Activated T-cell treated with anti-CD3 and anti-CD28 coated beads, Interleukin-2, amount 50 U/mL, for 24 hours (primary cell): ENCODE results near the gene CCDC71L.

Experiments
- DNase-seq: peaks from one replicate; pipeline ENCODE4 v3.0.0-alpha.2; 2020
- H3K27ac Mint-ChIP-seq: 2 replicates; pipeline ENCODE4 v1.8.0; 2020; ENCODE audit warnings: mild to moderate bottlenecking, mixed read lengths
- H3K27me3 Mint-ChIP-seq: 2 replicates; pipeline ENCODE4 v1.8.0; 2020; ENCODE audit warnings: mixed read lengths
- H3K36me3 Mint-ChIP-seq: 2 replicates; pipeline ENCODE4 v1.8.0; 2020; ENCODE audit warnings: low read depth, mixed read lengths
- H3K4me1 Mint-ChIP-seq: 2 replicates; pipeline ENCODE4 v1.8.0; 2020; ENCODE audit warnings: low read depth, mixed read lengths
- H3K4me3 Mint-ChIP-seq: 2 replicates; pipeline ENCODE4 v1.8.0; 2020; ENCODE audit warnings: mild to moderate bottlenecking, moderate library complexity, mixed read lengths
- H3K9me3 Mint-ChIP-seq: 2 replicates; pipeline ENCODE4 v1.8.0; 2020; ENCODE audit warnings: mixed read lengths

Gene CCDC71L

GRCh38 chr7:106646256-106646655 is 14.7 kb downstream of the CCDC71L start:
- Mint-ChIP-seq H3K36me3 (no peaks in the 10 kb centered on the region), H3K4me3 (no peak overlapping the region), H3K9me3 (peaks cover 3% of the 10 kb centered on the region), H3K27ac (no peak overlapping the region), H3K4me1 (no peaks in the 10 kb centered on the region), H3K27me3 (peaks cover 7% of the 10 kb centered on the region)
- no peak for DNase-seq

GRCh38 chr7:106644999-106645398 is 16.0 kb downstream of the CCDC71L start:
- Mint-ChIP-seq H3K36me3 (no peaks in the 10 kb centered on the region), H3K4me1 (no peaks in the 10 kb centered on the region), H3K4me3 (no peak overlapping the region), H3K9me3 (peaks cover 3% of the 10 kb centered on the region), H3K27ac (no peak overlapping the region), H3K27me3 (peaks cover 12% of the 10 kb centered on the region)
- no peak for DNase-seq

GRCh38 chr7:106643216-106644000 is 17.6 kb downstream of the CCDC71L start:
- H3K9me3 Mint-ChIP-seq, result peaks cover 3% of the 10 kb centered on the region
- no peak overlapping the region for H3K27ac Mint-ChIP-seq
- no peak overlapping the region for H3K4me3 Mint-ChIP-seq
- H3K36me3 Mint-ChIP-seq, result no peaks in the 10 kb centered on the region
- H3K27me3 Mint-ChIP-seq, result peaks cover 16% of the 10 kb centered on the region
- no peaks in the 10 kb centered on the region for H3K4me1 Mint-ChIP-seq
- no peak for DNase-seq

GRCh38 chr7:106641416-106641815 is 19.5 kb downstream of the CCDC71L start:
- Mint-ChIP-seq H3K36me3 (no peaks in the 10 kb centered on the region), H3K27me3 (peaks cover 9% of the 10 kb centered on the region), H3K9me3 (peaks cover 3% of the 10 kb centered on the region), H3K4me3 (no peak overlapping the region), H3K27ac (no peak overlapping the region), H3K4me1 (no peaks in the 10 kb centered on the region)
- no peak for DNase-seq

GRCh38 chr7:106640368-106641141 is 20.4 kb downstream of the CCDC71L start:
- Mint-ChIP-seq H3K27me3 (peaks cover 11% of the 10 kb centered on the region), H3K9me3 (peaks cover 3% of the 10 kb centered on the region), H3K36me3 (no peaks in the 10 kb centered on the region), H3K27ac (no peak overlapping the region), H3K4me3 (no peak overlapping the region), H3K4me1 (no peaks in the 10 kb centered on the region)
- no peak for DNase-seq

GRCh38 chr7:106639476-106640334 is 21.3 kb downstream of the CCDC71L start:
- H3K36me3 Mint-ChIP-seq, result no peaks in the 10 kb centered on the region
- no peak for DNase-seq
- H3K27ac Mint-ChIP-seq, result no peak overlapping the region
- H3K9me3 Mint-ChIP-seq, result peaks cover 3% of the 10 kb centered on the region
- peaks cover 19% of the 10 kb centered on the region for H3K27me3 Mint-ChIP-seq
- no peak overlapping the region for H3K4me3 Mint-ChIP-seq
- no peaks in the 10 kb centered on the region for H3K4me1 Mint-ChIP-seq

GRCh38 chr7:106635411-106635810 is 25.5 kb downstream of the CCDC71L start:
- DNase-seq, result no peak
- Mint-ChIP-seq H3K9me3 (no peaks in the 10 kb centered on the region), H3K27ac (no peak overlapping the region), H3K4me3 (no peak overlapping the region), H3K27me3 (peaks cover 19% of the 10 kb centered on the region), H3K4me1 (no peaks in the 10 kb centered on the region), H3K36me3 (no peaks in the 10 kb centered on the region)

GRCh38 chr7:106634958-106635357 is 26.0 kb downstream of the CCDC71L start:
- no peaks in the 10 kb centered on the region for H3K9me3 Mint-ChIP-seq
- H3K27ac Mint-ChIP-seq, result no peak overlapping the region
- H3K4me1 Mint-ChIP-seq, result no peaks in the 10 kb centered on the region
- no peak for DNase-seq
- H3K4me3 Mint-ChIP-seq, result no peak overlapping the region
- H3K36me3 Mint-ChIP-seq, result no peaks in the 10 kb centered on the region
- peaks cover 15% of the 10 kb centered on the region for H3K27me3 Mint-ChIP-seq

GRCh38 chr7:106630648-106631047 is 30.3 kb downstream of the CCDC71L start:
- Mint-ChIP-seq H3K36me3 (no peaks in the 10 kb centered on the region), H3K27ac (no peak overlapping the region), H3K4me1 (peaks cover 3% of the 10 kb centered on the region), H3K9me3 (no peaks in the 10 kb centered on the region), H3K27me3 (peaks cover 10% of the 10 kb centered on the region), H3K4me3 (no peak overlapping the region)
- DNase-seq, result no peak

GRCh38 chr7:106629516-106629915 is 31.4 kb downstream of the CCDC71L start:
- Mint-ChIP-seq H3K36me3 (no peaks in the 10 kb centered on the region), H3K9me3 (no peaks in the 10 kb centered on the region), H3K4me1 (peaks cover 3% of the 10 kb centered on the region), H3K4me3 (no peak overlapping the region), H3K27ac (no peak overlapping the region), H3K27me3 (peaks cover 5% of the 10 kb centered on the region)
- DNase-seq, result no peak

GRCh38 chr7:106626376-106627164 is 34.4 kb downstream of the CCDC71L start:
- no peak for DNase-seq

GRCh38 chr7:106625678-106626301 is 35.2 kb downstream of the CCDC71L start:
- peaks cover 5% of the 10 kb centered on the region for H3K27me3 Mint-ChIP-seq
- no peak overlapping the region for H3K4me3 Mint-ChIP-seq
- no peaks in the 10 kb centered on the region for H3K36me3 Mint-ChIP-seq
- no peak overlapping the region for H3K27ac Mint-ChIP-seq
- no peak for DNase-seq
- H3K9me3 Mint-ChIP-seq, result peaks cover 5% of the 10 kb centered on the region
- peaks cover 6% of the 10 kb centered on the region for H3K4me1 Mint-ChIP-seq

More at GRCh38 chr7:106626376-106627164, 34.4 kb downstream of the CCDC71L start:
- Mint-ChIP-seq H3K36me3 (no peaks in the 10 kb centered on the region), H3K9me3 (peaks cover 2% of the 10 kb centered on the region), H3K4me3 (no peak overlapping the region), H3K4me1 (peaks cover 6% of the 10 kb centered on the region), H3K27ac (no peak overlapping the region), H3K27me3 (peaks cover 5% of the 10 kb centered on the region)

GRCh38 chr7:106623853-106624252 is 37.1 kb downstream of the CCDC71L start:
- Mint-ChIP-seq H3K27ac (no peak overlapping the region), H3K4me1 (peaks cover 6% of the 10 kb centered on the region), H3K9me3 (peaks cover 5% of the 10 kb centered on the region), H3K27me3 (peaks cover 5% of the 10 kb centered on the region), H3K4me3 (no peak overlapping the region), H3K36me3 (no peaks in the 10 kb centered on the region)
- no peak for DNase-seq
